GM12878 (cell line): Measurements from ENCODE around the gene UBXN4. TPM values are rescaled to one million over a fixed set of nuclear protein-coding genes. Genes with fewer than 3 reads are reported as not detected.

Source experiments
- E4F1 ChIP-seq: fragments of 450-650 bp; IDR thresholded peaks from 2 replicates; pipeline ENCODE4 v1.6.1; 2018; ENCODE audit warnings: borderline replicate concordance, mild to moderate bottlenecking; ENCODE audit not compliant: partially characterized antibody
- FOXM1 ChIP-seq: IDR thresholded peaks from 2 replicates; pipeline ENCODE4 v1.6.1; 2012; ENCODE audit warnings: low read depth, mild to moderate bottlenecking, inconsistent platforms, low read length, moderate library complexity
- HCFC1 ChIP-seq: fragments of 150-350 bp; IDR thresholded peaks from 2 replicates; pipeline ENCODE4 v1.6.1; 2014; ENCODE audit warnings: low read length
- KLF5 ChIP-seq: fragments of 450-650 bp; IDR thresholded peaks from 2 replicates; pipeline ENCODE4 v1.6.1; 2014; ENCODE audit warnings: mild to moderate bottlenecking; ENCODE audit not compliant: partially characterized antibody
- NR2C1 ChIP-seq: fragments of 450-650 bp; IDR thresholded peaks from 2 replicates; pipeline ENCODE4 v1.6.1; 2017; ENCODE audit warnings: antibody characterized with exemption, mild to moderate bottlenecking, moderate library complexity
- SUZ12 ChIP-seq: fragments of 200-600 bp; sonication (generic); IDR thresholded peaks from one replicate; pipeline ENCODE4 v1.6.1; 2018; ENCODE audit warnings: antibody characterized with exemption, mild to moderate bottlenecking; ENCODE audit not compliant: unreplicated experiment
- ZBTB11 ChIP-seq: fragments of 450-650 bp; formaldehyde crosslinking; IDR thresholded peaks from 2 replicates; pipeline ENCODE4 v1.5.0; 2022; ENCODE audit warnings: mild to moderate bottlenecking, missing genetic modification characterization
- ZNF207 ChIP-seq: fragments of 450-650 bp; IDR thresholded peaks from 2 replicates; pipeline ENCODE4 v1.6.1; 2014; ENCODE audit warnings: antibody characterized with exemption, mild to moderate bottlenecking, borderline replicate concordance
- ZZZ3 ChIP-seq: IDR thresholded peaks from 2 replicates; pipeline ENCODE4 v1.6.1; 2011; ENCODE audit warnings: low read depth; ENCODE audit not compliant: control insufficient read depth, insufficient read length
- polyA plus RNA-seq, 11 experiments: library from polyadenylated mRNA; depleted of rRNA in 4 of 11; unstranded in 6 of 11; stranded (reverse) in 5 of 11; fragments of >200 nt; fragmentation: Nextera tagmentation in 4 of 11; fragmentation: Illumina TruSeq in 1 of 11; extraction: Ambion mirVana in 4 of 11; extraction: Trizol in 1 of 11; gene quantifications; 1 replicate in 1 of 11; 2 replicates in 10 of 11; pipeline versions ENCODE4 v1.2.1 to v1.2.3, GENCODE V29; 2011 to 2016; ENCODE audit warnings: inconsistent platforms in 2 of 11, missing spikeins in 2 of 11, low read depth in 1 of 11
- total RNA-seq, 4 experiments: library from RNA; depleted of rRNA in 3 of 4; stranded (reverse); fragments of >200 nt in 3 of 4; fragmentation: Illumina TruSeq in 1 of 4; extraction: Trizol in 1 of 4; gene quantifications; 2 replicates each; pipeline versions ENCODE4 v1.2.1 to v1.2.3, GENCODE V29; 2013 to 2021
- TF ChIP-seq, protein P1 (sequence below): fragments of 450-650 bp; formaldehyde crosslinking; IDR thresholded peaks from 2 replicates; pipeline ENCODE4 v1.4.0; 2022; ENCODE audit warnings: mild to moderate bottlenecking, moderate library complexity
- TF ChIP-seq, protein P2 (sequence below): IDR thresholded peaks from 2 replicates; pipeline ENCODE4 v1.6.1; 2012; ENCODE audit warnings: low read depth, low read length, improper control_type of control experiment
- TF ChIP-seq, protein P3 (sequence below): fragments of 450-650 bp; IDR thresholded peaks from 2 replicates; pipeline ENCODE4 v1.6.1; 2016; ENCODE audit warnings: mild to moderate bottlenecking

UBXN4 gene
- total and polyA plus RNA-seq, 10 of the 15 experiments (the other 5 are each of a cell fraction or from before 2014, with no cell fraction given): 52.6 to 133 (median 71.9) TPM

DNA sequence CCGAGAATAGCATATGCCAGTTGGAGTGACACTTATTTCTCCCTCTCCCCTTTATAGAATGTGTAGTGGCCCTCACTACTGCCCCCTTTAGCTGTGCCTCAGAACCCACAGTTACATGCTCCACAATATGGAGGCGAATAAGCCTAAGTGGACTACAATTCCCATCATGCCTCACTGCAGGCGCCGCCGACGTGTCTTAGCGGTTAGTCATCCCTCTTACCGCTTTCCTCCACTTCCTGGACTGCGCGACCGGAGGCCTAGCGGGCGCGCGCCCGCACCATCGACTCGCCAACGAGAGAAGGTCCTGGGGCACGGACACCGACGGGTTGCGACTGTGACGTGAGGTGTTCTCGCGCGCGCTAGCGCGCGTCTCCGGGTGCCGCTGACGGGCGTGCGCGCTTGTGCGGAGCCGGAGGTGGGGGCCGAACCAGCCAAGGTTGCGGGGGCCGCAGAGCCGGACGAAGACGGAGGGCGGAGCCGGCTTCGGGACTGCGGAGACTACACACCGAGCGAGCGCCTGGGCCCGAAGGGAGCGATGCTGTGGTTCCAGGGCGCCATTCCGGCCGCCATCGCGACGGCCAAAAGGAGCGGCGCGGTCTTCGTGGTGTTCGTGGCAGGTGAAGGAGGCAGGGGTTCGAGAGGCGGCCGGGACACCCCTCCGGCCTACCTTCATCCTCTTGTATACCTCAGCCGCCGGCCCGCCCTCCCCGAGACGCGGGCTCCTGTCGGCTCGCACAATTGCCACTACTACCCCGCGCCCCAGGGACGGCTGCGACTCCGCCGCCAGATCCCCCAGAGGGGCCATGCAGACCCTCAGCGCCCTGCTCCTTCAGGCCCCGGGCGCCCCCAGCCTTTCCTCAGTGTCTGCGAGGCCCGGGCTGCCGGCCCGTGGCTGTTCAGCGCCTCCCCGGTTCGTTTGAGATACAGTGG lies at the start of gene UBXN4 (continued):
- TF ChIP-seq, protein P1, sequence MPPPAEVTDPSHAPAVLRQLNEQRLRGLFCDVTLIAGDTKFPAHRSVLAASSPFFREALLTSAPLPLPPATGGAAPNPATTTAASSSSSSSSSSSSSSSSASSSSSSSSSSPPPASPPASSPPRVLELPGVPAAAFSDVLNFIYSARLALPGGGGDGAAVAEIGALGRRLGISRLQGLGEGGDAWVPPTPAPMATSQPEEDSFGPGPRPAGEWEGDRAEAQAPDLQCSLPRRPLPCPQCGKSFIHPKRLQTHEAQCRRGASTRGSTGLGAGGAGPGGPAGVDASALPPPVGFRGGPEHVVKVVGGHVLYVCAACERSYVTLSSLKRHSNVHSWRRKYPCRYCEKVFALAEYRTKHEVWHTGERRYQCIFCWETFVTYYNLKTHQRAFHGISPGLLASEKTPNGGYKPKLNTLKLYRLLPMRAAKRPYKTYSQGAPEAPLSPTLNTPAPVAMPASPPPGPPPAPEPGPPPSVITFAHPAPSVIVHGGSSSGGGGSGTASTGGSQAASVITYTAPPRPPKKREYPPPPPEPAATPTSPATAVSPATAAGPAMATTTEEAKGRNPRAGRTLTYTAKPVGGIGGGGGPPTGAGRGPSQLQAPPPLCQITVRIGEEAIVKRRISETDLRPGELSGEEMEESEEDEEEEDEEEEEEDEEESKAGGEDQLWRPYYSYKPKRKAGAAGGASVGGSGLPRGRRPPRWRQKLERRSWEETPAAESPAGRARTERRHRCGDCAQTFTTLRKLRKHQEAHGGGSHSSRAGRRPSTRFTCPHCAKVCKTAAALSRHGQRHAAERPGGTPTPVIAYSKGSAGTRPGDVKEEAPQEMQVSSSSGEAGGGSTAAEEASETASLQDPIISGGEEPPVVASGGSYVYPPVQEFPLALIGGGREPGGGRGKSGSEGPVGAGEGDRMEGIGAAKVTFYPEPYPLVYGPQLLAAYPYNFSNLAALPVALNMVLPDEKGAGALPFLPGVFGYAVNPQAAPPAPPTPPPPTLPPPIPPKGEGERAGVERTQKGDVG (CRISPR knock-in tag): no peak
- TF ChIP-seq, protein P2, sequence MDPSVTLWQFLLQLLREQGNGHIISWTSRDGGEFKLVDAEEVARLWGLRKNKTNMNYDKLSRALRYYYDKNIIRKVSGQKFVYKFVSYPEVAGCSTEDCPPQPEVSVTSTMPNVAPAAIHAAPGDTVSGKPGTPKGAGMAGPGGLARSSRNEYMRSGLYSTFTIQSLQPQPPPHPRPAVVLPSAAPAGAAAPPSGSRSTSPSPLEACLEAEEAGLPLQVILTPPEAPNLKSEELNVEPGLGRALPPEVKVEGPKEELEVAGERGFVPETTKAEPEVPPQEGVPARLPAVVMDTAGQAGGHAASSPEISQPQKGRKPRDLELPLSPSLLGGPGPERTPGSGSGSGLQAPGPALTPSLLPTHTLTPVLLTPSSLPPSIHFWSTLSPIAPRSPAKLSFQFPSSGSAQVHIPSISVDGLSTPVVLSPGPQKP: no peak
- TF ChIP-seq E4F1: peak; percentile 94
- no peak for TF ChIP-seq SUZ12
- TF ChIP-seq, protein P3, sequence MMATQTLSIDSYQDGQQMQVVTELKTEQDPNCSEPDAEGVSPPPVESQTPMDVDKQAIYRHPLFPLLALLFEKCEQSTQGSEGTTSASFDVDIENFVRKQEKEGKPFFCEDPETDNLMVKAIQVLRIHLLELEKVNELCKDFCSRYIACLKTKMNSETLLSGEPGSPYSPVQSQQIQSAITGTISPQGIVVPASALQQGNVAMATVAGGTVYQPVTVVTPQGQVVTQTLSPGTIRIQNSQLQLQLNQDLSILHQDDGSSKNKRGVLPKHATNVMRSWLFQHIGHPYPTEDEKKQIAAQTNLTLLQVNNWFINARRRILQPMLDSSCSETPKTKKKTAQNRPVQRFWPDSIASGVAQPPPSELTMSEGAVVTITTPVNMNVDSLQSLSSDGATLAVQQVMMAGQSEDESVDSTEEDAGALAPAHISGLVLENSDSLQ: peak; percentile 89
- no peak for TF ChIP-seq ZBTB11 (CRISPR knock-in tag)
- TF ChIP-seq NR2C1: no peak
- no peak for TF ChIP-seq FOXM1
- TF ChIP-seq ZNF207: peak; percentile 18; the same call in 1 of the 2 replicates
- peak; percentile 94 for TF ChIP-seq HCFC1
- TF ChIP-seq ZZZ3: no peak
- TF ChIP-seq KLF5: no peak
